ENCODE measurements around the gene KXD1. TPM values are rescaled to one million over a fixed set of nuclear protein-coding genes. Genes with fewer than 3 reads are reported as not detected.

Gene KXD1, protein sequence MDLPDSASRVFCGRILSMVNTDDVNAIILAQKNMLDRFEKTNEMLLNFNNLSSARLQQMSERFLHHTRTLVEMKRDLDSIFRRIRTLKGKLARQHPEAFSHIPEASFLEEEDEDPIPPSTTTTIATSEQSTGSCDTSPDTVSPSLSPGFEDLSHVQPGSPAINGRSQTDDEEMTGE
- 120 and 126 TPM in 2 replicates for total RNA-seq (2022)
- percentile 68 among the genes with signal in this experiment for Bru-seq, nascent RNA
- BruChase-seq, experiment 1, labeled RNA remaining after a 6-hour chase, result percentile 85 among the genes with signal in this experiment
- BruChase-seq, experiment 2, labeled RNA remaining after a 2-hour chase, result percentile 80 among the genes with signal in this experiment
- long read RNA-seq, transcript KXD1-204 (6 exons, 1,095 nt), result minor isoform, 20 of 230 reads
- long read RNA-seq, transcript KXD1-203 (6 exons, 1,592 nt), result minor isoform, 5 of 230 reads
- long read RNA-seq, transcript KXD1-216 (6 exons, 1,327 nt), result minor isoform, 5 of 230 reads
- long read RNA-seq, transcript KXD1-201 (5 exons, 1,426 nt), result major isoform, 153 of 230 reads
- long read RNA-seq, partial matches to known transcripts, result 4 of 230 reads
- long read RNA-seq, other reads (novel, unspliced or antisense), result 38 of 230 reads

DNA sequence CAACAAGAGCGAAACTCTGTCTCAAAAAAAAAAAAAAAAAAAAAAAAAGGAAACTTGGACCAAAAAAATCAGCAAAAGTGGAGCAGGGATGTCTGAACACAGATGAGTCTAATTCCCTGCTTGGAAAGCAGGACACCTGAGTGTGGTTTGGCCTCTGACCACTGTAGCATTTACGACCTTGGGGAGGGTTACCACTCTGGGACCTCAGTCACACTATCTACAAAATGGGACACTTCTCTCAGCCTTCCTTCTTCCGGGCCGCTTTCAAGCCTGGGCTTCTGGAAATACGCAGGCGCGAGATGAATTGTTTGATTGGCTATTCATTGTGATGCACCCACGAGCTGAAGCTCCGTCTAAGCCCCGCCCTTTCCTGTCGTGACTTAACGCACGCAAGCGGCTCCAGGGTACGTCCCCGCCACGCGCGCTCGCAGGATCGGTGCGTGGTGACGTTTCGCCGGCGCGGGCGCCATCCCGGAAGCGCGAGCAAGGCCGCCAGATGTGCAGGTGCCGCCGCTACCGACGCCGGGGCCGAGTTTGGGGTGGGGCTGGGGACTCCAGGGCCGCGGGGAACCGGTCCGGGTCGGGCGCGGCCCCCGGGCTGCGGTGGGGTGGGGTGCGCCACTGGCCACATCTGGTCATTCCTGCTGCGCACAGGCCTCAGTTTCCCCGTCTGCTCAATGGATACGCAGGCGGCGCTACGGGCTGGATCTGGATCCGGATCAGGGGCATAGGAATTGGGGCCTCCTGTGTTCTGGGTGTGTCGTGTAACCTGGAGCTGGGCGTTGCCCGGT is at the start of gene KXD1:
KXD1 (plus strand) TSS at position 460 of the 791 bp plus-strand sequence. CDS start 4,187 bp downstream, outside the sequence.
- Mint-ChIP-seq H3K9me3 (ENCODE audit: unreplicated experiment) (no peaks in the 10 kb centered on the region), H3K36me3 (ENCODE audit: insufficient read depth, unreplicated experiment) (peaks cover 30% of the 10 kb centered on the region), H3K4me1 (ENCODE audit: insufficient read depth, unreplicated experiment) (peaks cover 11% of the 10 kb centered on the region), H3K27ac (ENCODE audit: low read depth, unreplicated experiment) (peak within 1 kb of the TSS; percentile 86), H3K4me3 (ENCODE audit: unreplicated experiment) (peak within 1 kb of the TSS; percentile 74), H3K27me3 (ENCODE audit: insufficient read depth, unreplicated experiment) (no peaks in the 10 kb centered on the region)
- no TSS peak for BruUV-seq (replicated peaks)
- DNase-seq (ENCODE audit: unreplicated experiment), result peak; percentile 99
- POLR2A ChIA-PET, result interaction anchor here (0.6 to 6.1 kb wide), 23 partner anchors 8 to 505 kb away, joined by 3 to 106 read pairs (median 4); partner anchors contain the start of genes COPE, DDX49, ELL and FKBP8
- TF ChIP-seq, protein P1, sequence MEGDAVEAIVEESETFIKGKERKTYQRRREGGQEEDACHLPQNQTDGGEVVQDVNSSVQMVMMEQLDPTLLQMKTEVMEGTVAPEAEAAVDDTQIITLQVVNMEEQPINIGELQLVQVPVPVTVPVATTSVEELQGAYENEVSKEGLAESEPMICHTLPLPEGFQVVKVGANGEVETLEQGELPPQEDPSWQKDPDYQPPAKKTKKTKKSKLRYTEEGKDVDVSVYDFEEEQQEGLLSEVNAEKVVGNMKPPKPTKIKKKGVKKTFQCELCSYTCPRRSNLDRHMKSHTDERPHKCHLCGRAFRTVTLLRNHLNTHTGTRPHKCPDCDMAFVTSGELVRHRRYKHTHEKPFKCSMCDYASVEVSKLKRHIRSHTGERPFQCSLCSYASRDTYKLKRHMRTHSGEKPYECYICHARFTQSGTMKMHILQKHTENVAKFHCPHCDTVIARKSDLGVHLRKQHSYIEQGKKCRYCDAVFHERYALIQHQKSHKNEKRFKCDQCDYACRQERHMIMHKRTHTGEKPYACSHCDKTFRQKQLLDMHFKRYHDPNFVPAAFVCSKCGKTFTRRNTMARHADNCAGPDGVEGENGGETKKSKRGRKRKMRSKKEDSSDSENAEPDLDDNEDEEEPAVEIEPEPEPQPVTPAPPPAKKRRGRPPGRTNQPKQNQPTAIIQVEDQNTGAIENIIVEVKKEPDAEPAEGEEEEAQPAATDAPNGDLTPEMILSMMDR (IDR thresholded peaks at IDR 0.05; ENCODE audit: unreplicated experiment), result no peak
- CTCF ChIA-PET, result interaction anchor here (0.7 to 1.8 kb wide), 5 partner anchors 13 to 48 kb away, joined by 3 to 6 read pairs (median 4); partner anchors contain the start of gene UBA52
- intact Hi-C loops (cut with micrococcal nuclease), result loop anchor here (1.0 kb wide), 1 partner anchor 35 kb away; the partner anchor contains the start of gene ELL

DNA sequence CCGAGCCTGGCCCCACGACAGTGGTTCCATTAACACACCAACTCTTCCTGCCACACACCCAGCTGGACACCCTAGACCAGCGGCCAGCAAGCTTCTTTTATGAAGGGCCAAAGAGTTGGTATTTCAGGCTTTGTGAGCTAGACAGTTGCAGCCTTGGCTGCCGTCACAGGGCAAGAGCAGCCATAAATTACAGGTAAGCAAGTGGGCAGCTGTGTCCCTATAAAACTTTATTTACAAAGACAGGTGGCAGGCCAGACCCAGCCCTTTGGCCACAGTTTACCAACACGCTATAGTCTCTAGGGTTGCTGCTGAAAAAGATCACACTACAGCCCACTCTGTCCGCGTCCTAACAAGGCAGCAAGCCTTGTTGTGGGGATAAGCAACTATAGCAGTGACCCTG is 49.1 kb upstream of the KXD1 start:
- BruUV-seq (replicated peaks), result no TSS peak
- CTCF ChIA-PET, result interaction anchor here (1.2 to 3.1 kb wide), 3 partner anchors 9 to 58 kb away, joined by 3 to 12 read pairs (median 7); no protein-coding TSS in a partner anchor
- Mint-ChIP-seq H3K9me3 (ENCODE audit: unreplicated experiment) (no peaks in the 10 kb centered on the region), H3K36me3 (ENCODE audit: insufficient read depth, unreplicated experiment) (peaks cover 20% of the 10 kb centered on the region), H3K4me3 (ENCODE audit: unreplicated experiment) (no peak overlapping the region), H3K27ac (ENCODE audit: low read depth, unreplicated experiment) (no peak overlapping the region), H3K27me3 (ENCODE audit: insufficient read depth, unreplicated experiment) (no peaks in the 10 kb centered on the region), H3K4me1 (ENCODE audit: insufficient read depth, unreplicated experiment) (peaks cover 39% of the 10 kb centered on the region)
- POLR2A ChIA-PET, result interaction anchor here (1.3 to 1.6 kb wide), 2 partner anchors 11 to 12 kb away, joined by 3 to 4 read pairs; no protein-coding TSS in a partner anchor
- TF ChIP-seq, protein P1 (IDR thresholded peaks at IDR 0.05; ENCODE audit: unreplicated experiment), result no peak
- DNase-seq (ENCODE audit: unreplicated experiment), result no peak
- intact Hi-C loops (cut with micrococcal nuclease), result no loop called here

DNA sequence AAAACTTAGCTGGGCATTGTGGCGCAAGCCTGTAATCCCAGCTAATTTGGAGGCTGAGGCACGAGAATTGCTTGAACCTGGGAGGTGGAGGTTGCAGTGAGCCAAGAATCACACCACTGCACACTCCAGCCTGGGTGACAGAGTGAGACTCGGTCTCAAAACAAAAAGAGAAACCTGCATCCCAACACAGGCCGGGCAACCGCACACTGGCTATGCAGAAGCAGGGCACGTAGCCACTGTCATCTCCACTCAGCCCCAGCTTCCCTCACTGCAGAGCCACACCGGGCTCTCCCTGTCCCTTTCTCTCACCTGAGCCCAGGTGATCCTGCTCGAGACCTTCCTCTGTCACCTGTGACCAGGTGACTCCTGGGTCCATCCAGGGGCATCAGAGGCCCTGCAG is 47.5 kb upstream of the KXD1 start:
- intact Hi-C loops (cut with micrococcal nuclease), result no loop called here
- H3K4me1 Mint-ChIP-seq (ENCODE audit: insufficient read depth, unreplicated experiment), result peaks cover 41% of the 10 kb centered on the region
- no TSS peak for BruUV-seq (replicated peaks)
- ChIA-PET CTCF (interaction anchor here (0.5 to 1.8 kb wide), 4 partner anchors 10 to 150 kb away, joined by 3 to 8 read pairs (median 6); partner anchors contain the start of gene KXD1), POLR2A (interaction anchor here (0.6 to 1.6 kb wide), 4 partner anchors 8 to 80 kb away, joined by 3 to 5 read pairs (median 4); no protein-coding TSS in a partner anchor)
- TF ChIP-seq, protein P1 (IDR thresholded peaks at IDR 0.05; ENCODE audit: unreplicated experiment), result no peak
- no peak overlapping the region for H3K4me3 Mint-ChIP-seq (ENCODE audit: unreplicated experiment)
- H3K36me3 Mint-ChIP-seq (ENCODE audit: insufficient read depth, unreplicated experiment), result peaks cover 23% of the 10 kb centered on the region
- no peaks in the 10 kb centered on the region for H3K27me3 Mint-ChIP-seq (ENCODE audit: insufficient read depth, unreplicated experiment)
- DNase-seq (ENCODE audit: unreplicated experiment), result no peak
- H3K9me3 Mint-ChIP-seq (ENCODE audit: unreplicated experiment), result no peaks in the 10 kb centered on the region
- no peak overlapping the region for H3K27ac Mint-ChIP-seq (ENCODE audit: low read depth, unreplicated experiment)

All from MCF 10A (cell line).